HG03064 (cell line): ENCODE results near the gene GRIPAP1.
"Not testable (repeated sequence)": the region's sequence is repeated elsewhere in the genome, so short reads cannot be mapped to it uniquely, and the experiment has no call there.

Experiments
- ATAC-seq: cut with Tn5 transposase; IDR thresholded peaks from one replicate; pipeline ENCODE4 v1.9.1; 2021; ENCODE audit warnings: low read depth; ENCODE audit not compliant: unreplicated experiment

GRIPAP1 gene

DNA sequence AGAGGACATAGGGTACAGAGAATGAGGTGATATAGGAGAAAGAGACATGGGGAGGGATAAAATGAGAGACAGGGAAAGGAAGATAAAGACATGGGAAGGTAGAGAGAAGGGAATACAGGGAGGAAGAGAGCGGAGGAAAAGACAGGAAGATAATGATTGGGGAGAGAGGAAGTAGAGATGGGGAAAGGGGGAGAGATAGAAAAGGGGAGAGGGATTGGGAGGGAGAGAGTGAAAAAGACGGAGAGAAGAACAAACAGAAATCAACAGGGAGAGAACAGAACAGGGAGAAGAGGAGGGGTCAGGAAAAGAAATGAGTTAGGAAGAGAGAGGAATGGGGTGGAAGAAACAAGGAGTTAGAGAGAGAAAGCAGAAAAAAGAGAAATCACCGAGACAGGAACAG is 4.6 kb downstream of the GRIPAP1 start:
- no peak for ATAC-seq

DNA sequence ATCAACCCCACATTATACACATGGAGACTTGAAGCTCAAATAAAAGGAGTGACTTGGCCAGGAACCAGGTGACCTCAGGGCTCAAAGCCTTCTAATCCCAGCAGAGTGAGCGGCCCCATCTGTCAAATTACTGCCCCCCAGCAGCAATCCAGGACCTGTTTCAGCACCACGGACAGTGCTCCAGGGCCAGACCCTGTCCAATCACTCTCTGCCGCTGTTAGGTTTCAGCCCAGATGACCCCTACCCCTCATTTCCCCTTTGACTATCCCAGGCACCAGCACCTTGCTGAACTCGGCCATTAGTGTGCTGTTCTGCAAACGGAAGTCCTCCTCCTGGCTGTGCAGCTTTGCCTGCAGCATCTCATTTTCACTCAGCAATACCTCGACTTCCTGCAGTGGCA is 5.1 kb downstream of the GRIPAP1 start:
- no peak for ATAC-seq

DNA sequence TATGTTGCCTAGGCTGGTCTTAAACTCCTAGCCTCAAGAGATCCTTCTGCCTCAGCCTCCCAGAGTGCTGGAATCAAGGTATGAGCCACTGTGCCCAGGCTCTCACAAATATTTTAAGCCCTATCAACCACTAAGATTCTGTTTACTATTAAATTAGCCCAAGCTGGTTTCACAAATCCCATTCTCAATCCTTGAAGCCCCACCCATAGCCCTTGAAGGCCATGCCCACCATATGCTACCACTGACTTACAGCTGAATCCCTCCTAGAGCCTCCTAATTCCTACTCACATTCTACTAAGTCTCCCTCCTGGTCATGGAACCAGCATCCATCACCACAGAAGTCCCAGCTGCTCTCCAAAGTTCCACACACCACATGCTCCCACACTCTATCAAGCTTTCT is 9.7 kb downstream of the GRIPAP1 start:
- ATAC-seq: no peak

GRCh38 chrX:48989483-48989882 is 12.6 kb downstream of the GRIPAP1 start:
- no peak for ATAC-seq

DNA sequence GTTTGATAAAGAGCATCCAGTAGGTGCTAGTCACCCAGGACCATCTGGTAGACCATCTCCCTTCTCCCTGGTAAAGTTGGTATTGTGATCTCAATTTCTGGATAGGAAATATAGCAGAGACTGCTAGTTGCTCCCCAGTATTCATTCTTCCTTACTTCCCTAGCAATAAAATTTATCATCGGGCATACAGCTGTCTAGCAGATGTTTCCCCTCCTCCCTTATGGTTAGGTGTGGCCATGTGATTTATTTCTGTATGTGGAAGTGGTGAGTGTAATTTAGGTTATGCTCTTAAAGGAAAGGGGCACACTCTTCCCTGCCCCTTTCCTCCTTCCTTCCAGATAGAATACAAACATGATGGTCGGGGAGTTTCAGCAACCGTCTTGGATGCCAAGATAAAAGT is 18.2 kb downstream of the GRIPAP1 start:
- ATAC-seq: no peak

GRCh38 chrX:48983081-48983480 is 19.0 kb downstream of the GRIPAP1 start:
- no peak for ATAC-seq

GRCh38 chrX:48981178-48981577 is 20.9 kb downstream of the GRIPAP1 start:
- no peak for ATAC-seq

DNA sequence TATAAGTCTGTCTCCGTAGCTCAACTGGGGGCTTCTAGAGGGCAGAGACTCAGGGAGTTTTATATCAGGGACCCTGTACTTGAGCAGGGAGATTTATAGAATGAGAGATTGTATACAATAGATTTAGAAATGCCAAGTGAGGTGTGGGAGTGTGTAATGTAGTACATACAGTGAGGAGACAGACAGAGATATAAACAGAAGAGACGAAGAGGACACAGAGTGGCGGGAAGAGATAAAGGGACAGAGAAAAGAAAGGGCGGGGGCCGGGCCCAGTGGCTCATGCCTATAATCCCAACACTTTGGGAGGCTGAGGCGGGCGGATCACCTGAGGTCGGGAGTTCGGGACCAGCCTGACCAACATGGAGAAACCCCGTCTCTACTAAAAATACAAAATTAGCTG is 21.7 kb downstream of the GRIPAP1 start:
- ATAC-seq: not testable (repeated sequence)

DNA sequence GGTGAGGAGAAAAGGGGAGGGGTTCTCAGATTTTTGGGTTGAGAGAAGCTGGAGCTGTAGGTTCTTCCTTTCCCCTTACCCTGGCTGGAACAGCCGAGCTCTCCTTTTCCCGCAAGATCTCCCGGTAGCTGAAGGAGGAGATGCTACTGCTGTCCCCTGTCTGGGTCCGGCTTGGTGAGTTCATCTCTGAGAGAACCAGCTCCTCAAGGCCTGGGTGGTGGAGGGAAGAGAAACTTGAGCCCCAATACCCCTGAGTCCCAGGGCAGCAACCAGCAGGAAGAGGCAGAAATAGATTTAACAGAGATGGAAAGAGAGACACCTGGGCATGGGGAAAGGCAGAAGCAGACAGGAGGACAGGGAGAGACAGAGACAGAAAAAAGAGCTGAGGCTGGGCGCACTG is 23.8 kb downstream of the GRIPAP1 start:
- no peak for ATAC-seq

- no peak for ATAC-seq
Observed at GRCh38 chrX:48976086-48976485, 26.0 kb downstream of the GRIPAP1 start.

DNA sequence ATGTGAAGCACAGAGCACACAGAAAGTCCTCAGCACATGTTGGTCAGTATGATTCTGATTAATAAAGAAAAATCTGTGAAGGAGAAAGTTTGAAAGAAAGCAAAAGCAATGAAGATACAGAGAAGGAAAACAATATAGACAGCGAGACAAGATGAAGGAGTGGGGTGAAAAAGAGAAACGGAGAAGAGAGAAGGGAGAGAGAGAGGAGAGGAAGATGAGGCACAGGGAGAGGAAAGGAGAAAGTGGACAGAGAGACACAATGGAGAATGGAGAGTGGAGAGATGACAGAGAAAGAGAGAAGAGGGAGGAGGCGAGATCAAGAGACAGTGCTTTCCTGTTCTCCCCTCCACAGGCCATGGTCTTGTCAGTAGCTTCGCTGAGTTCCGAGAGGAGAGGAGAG is 26.5 kb downstream of the GRIPAP1 start:
- ATAC-seq: no peak

- no peak for ATAC-seq
Observed at GRCh38 chrX:48975041-48975440, 27.0 kb downstream of the GRIPAP1 start.

GRCh38 chrX:48974574-48974973 is 27.5 kb downstream of the GRIPAP1 start:
- ATAC-seq: no peak

GRCh38 chrX:48974033-48974432 is 28.0 kb downstream of the GRIPAP1 start:
- ATAC-seq: no peak

DNA sequence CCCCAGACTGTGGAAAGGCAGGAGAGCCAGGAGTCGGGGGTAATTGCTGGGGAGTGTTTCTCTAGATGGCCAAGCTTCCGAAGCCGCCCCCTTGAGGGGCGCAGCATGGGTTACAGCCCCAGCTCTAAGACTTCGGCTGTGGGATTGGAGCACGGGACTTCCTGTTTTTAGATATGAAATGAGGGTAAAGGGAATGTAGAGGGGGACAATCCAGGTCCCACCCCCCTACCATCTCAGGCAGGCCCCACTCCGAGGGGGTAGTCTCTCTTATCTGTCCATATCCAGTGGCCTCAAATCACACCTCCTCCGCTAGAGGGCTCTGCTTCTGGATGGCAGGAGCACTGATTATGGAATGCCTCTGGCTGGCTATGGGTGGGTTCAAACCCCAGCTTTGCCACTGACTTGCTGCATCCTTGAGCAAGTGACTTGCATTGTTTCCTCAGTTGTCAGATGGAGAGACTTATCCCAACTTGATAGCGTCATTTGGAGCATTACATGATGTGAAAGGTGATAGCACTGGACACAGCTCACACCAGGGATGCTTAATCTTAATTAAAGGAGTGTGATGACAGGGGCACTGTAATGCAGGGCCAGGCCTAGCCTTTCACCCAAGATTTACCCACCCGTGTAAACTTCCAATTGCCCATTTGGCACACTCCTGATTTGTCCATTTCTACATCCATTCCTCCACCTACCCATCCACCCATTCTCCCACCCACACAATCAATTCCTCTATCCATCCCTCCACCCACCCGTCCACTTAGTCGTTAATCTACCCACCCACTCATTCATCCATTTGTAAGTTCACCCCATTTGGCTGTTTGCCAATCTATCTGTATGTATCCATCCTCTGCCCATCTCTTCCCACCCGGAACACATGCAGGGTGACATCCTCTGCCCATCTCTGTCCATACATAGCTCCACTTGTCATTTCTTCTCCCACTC is 29.6 kb downstream of the GRIPAP1 start:
- no peak for ATAC-seq

- ATAC-seq: no peak
Observed at GRCh38 chrX:48971249-48972219, 30.5 kb downstream of the GRIPAP1 start, which contains the start of gene KCND1. Gene KCND1, minus strand, starts transcription at chrX:48971844. Its CDS starts 1,573 bp downstream, at chrX:48970271.

GRCh38 chrX:48969471-48969870 is 32.6 kb downstream of the GRIPAP1 start:
- no peak for ATAC-seq

- ATAC-seq: no peak
Observed at GRCh38 chrX:48968377-48968776, 33.7 kb downstream of the GRIPAP1 start.

GRCh38 chrX:48966796-48967579 is 35.1 kb downstream of the GRIPAP1 start:
- no peak for ATAC-seq

DNA sequence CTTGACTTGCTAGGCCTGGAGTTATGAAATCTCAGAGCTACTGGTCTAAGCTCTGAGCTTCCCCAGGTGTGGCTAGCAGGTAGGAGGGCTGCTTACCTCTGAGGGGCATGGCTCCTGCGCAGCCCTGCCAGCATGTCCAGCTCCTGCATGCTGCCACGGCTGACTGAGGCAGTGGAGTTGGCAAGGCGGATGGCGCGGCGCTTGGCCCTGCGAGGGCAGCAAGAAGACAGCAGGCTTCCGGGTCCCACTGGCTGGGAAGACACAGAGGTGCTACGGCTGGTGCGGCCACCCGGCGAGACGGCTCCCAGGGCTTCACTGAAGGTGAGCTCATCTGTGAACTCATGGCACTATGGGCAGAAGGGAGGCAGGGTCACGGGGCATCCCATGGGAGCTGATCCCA is 36.1 kb downstream of the GRIPAP1 start:
- ATAC-seq: no peak
